B cell (primary cell): ENCODE measurements around the gene PRKCA. TPM values are rescaled to one million over a fixed set of nuclear protein-coding genes. Genes with fewer than 3 reads are reported as not detected.

Experiments used
- ATAC-seq: fragments of 200-7000 bp; cut with Tn5 transposase; one replicate; pipeline ENCODE4 v1.10.0; 2021; ENCODE audit warnings: low read depth, mild to moderate bottlenecking, moderate number of reproducible peaks, moderate library complexity
- CTCF ChIA-PET: fragments of 350-600 bp; sonication (Branson Sonifier 250); formaldehyde crosslinking; loops from one replicate; lab custom pipeline; 2021; ENCODE audit warnings: antibody characterized with exemption, inconsistent platforms; lab: Charles Lee
- POLR2A ChIA-PET: fragments of 350-600 bp; sonication (Branson Sonifier 250); formaldehyde crosslinking; loops from one replicate; lab custom pipeline; 2021; ENCODE audit warnings: antibody characterized with exemption; lab: Charles Lee
- DNase-seq: peaks from one replicate; pipeline ENCODE4 v3.0.0; 2013
- H2AFZ ChIP-seq: 2 replicates; pipeline ENCODE4 v1.6.1; 2012; ENCODE audit warnings: mild to moderate bottlenecking, low read depth, low read length; ENCODE audit not compliant: insufficient read depth, poor library complexity, severe bottlenecking
- H3K27ac ChIP-seq, 2 donors: 1 replicate in 1 of 2; 2 replicates in 1 of 2; pipeline ENCODE4 v1.5.1; 2012 to 2013; ENCODE audit warnings: low read length in 2 of 2, mild to moderate bottlenecking in 2 of 2, moderate library complexity in 1 of 2
- H3K27me3 ChIP-seq, 4 experiments: fragments of 200-600 bp in 1 of 4; sonication (generic) in 1 of 4; replicated peaks in 1 of 4; 1 replicate in 2 of 4; 2 replicates in 2 of 4; pipeline versions ENCODE4 v1.6.1 to v1.7.0; 2013 to 2016; ENCODE audit warnings: low read length in 3 of 4, mild to moderate bottlenecking in 2 of 4, mixed read lengths in 1 of 4, moderate library complexity in 1 of 4; ENCODE audit not compliant: insufficient read depth in 4 of 4, control insufficient read depth in 3 of 4; ENCODE audit errors: control extremely low read depth in 1 of 4
- H3K36me3 ChIP-seq, 2 experiments: replicated peaks in 1 of 2; 1 replicate in 1 of 2; 2 replicates in 1 of 2; pipeline versions ENCODE4 v1.6.1 to v1.7.1; 2013; ENCODE audit warnings: low read length in 1 of 2; ENCODE audit not compliant: insufficient read depth in 2 of 2, control insufficient read depth in 1 of 2; ENCODE audit errors: control extremely low read depth in 1 of 2, extremely low read depth in 1 of 2
- H3K4me1 ChIP-seq, 2 donors: fragments of 200-600 bp in 1 of 2; sonication (generic) in 1 of 2; 1 replicate in 1 of 2; 2 replicates in 1 of 2; pipeline versions ENCODE4 v1.5.1 to v1.6.1; 2013 to 2017; ENCODE audit warnings: low read length in 2 of 2; ENCODE audit not compliant: control insufficient read depth in 2 of 2, insufficient read depth in 2 of 2
- H3K4me2 ChIP-seq: replicated peaks from 2 replicates; pipeline ENCODE3; 2012; ENCODE audit warnings: mild to moderate bottlenecking, low read depth, low read length; ENCODE audit not compliant: poor library complexity, severe bottlenecking
- H3K4me3 ChIP-seq, 5 experiments: fragments of 200-600 bp in 1 of 5; sonication (generic) in 1 of 5; 1 replicate in 3 of 5; 2 replicates in 2 of 5; pipeline versions ENCODE4 v1.5.1 to v1.7.0; 2011 to 2016; ENCODE audit warnings: low read length in 4 of 5, mild to moderate bottlenecking in 4 of 5, low read depth in 2 of 5, control low read depth in 1 of 5, moderate library complexity in 1 of 5; ENCODE audit not compliant: insufficient read depth in 1 of 5; ENCODE audit errors: control extremely low read depth in 1 of 5, extremely low read depth in 1 of 5
- H3K79me2 ChIP-seq: fragments of 200-600 bp; sonication (generic); one replicate; pipeline ENCODE4 v1.6.0; 2016; ENCODE audit warnings: low read length; ENCODE audit not compliant: control insufficient read depth, insufficient read depth
- H3K9ac ChIP-seq: fragments of 200-600 bp; sonication (generic); 2 replicates; pipeline ENCODE4 v1.6.1; 2017; ENCODE audit warnings: mild to moderate bottlenecking, low read length, moderate library complexity
- H3K9me3 ChIP-seq, 3 donors: one replicate each; pipeline versions ENCODE4 v1.6.1 to v1.7.1; 2013; ENCODE audit warnings: low read length in 2 of 3; ENCODE audit not compliant: control insufficient read depth in 2 of 3, insufficient read depth in 1 of 3; ENCODE audit errors: control extremely low read depth in 1 of 3
- H4K20me1 ChIP-seq: 2 replicates; pipeline ENCODE4 v1.6.0; 2012; ENCODE audit warnings: mild to moderate bottlenecking, low read length; ENCODE audit not compliant: insufficient read depth, control insufficient read depth, poor library complexity, severe bottlenecking
- H3K27ac Mint-ChIP-seq: one replicate; pipeline ENCODE4 v1.8.0; 2021; ENCODE audit warnings: mixed read lengths
- H3K27me3 Mint-ChIP-seq: one replicate; pipeline ENCODE4 v1.8.0; 2021; ENCODE audit warnings: mixed read lengths
- H3K4me1 Mint-ChIP-seq: one replicate; pipeline ENCODE4 v1.8.0; 2021; ENCODE audit warnings: mixed read lengths
- H3K4me3 Mint-ChIP-seq: one replicate; pipeline ENCODE4 v1.8.0; 2021; ENCODE audit warnings: mixed read lengths
- H3K9me3 Mint-ChIP-seq: one replicate; pipeline ENCODE4 v1.8.0; 2022; ENCODE audit warnings: mixed read lengths; ENCODE audit not compliant: insufficient read depth
- CTCF ChIP-seq: fragments of 200-600 bp; IDR thresholded peaks from one replicate; pipeline ENCODE4 v1.8.0; 2022; ENCODE audit warnings: antibody characterized with exemption, mild to moderate bottlenecking
- EZH2 ChIP-seq: IDR thresholded peaks from 2 replicates; pipeline ENCODE4 v1.6.1; 2012; ENCODE audit warnings: borderline replicate concordance, low read depth, mild to moderate bottlenecking, moderate library complexity, low read length; ENCODE audit not compliant: insufficient read depth, poor library complexity, severe bottlenecking
- WGBS: methylation state at CpG from one replicate; pipeline ENCODE4 v1.1.5; 2013; ENCODE audit warnings: missing lambda C conversion rate; ENCODE audit not compliant: insufficient coverage; 5-methylcytosine and 5-hydroxymethylcytosine counted together
- intact Hi-C: fragments of 100-400 bp; cut with micrococcal nuclease; formaldehyde crosslinking; loops from one replicate; pipeline ENCODE4 v1.10.0; 2022
- polyA plus RNA-seq: library from polyadenylated mRNA; depleted of rRNA; stranded (reverse); fragments of >200 nt; gene quantifications from 2 replicates; pipeline ENCODE4 v1.2.3, GENCODE V29; 2012
- total RNA-seq, 2 donors: library from RNA; stranded (reverse); fragments of 120-200 nt in 1 of 2; gene quantifications; 1 replicate in 1 of 2; 2 replicates in 1 of 2; pipeline versions ENCODE4 v1.2.3 to v1.2.4, GENCODE V29; 2013 to 2022

Gene PRKCA
- total and polyA plus RNA-seq, 2 donors (not counting 1 experiment from before 2014, with no cell fraction given), result 0.33 to 7.7 TPM

- Mint-ChIP-seq H3K27ac (no peak overlapping the region), H3K9me3 (peaks cover 3% of the 10 kb centered on the region), H3K4me1 (no peaks in the 10 kb centered on the region), H3K4me3 (no peak overlapping the region), H3K27me3 (no peaks in the 10 kb centered on the region)
- CTCF ChIA-PET, result no interaction called here
- H2AFZ ChIP-seq, result no peak overlapping the region
- H3K4me2 ChIP-seq, result no peak overlapping the region
- H3K4me1 ChIP-seq, result no peaks in the 10 kb centered on the region
- no peak overlapping the region for H3K4me3 ChIP-seq
- no peaks in the 10 kb centered on the region for H4K20me1 ChIP-seq
- peaks cover 0 to 16% (median 0%) of the 10 kb centered on the region in 3 donors for H3K9me3 ChIP-seq
- intact Hi-C loops, result no loop called here
- WGBS, result 70% methylated on average over 2 of the region's 3 CpGs
- no peaks in the 10 kb centered on the region for H3K79me2 ChIP-seq
- POLR2A ChIA-PET, result no interaction called here
- no peak for ATAC-seq
- no peak overlapping the region for H3K9ac ChIP-seq
- no peaks in the 10 kb centered on the region for H3K36me3 ChIP-seq
- TF ChIP-seq CTCF (no peak), EZH2 (no peak)
- H3K27me3 ChIP-seq, result peaks cover 0 to 3% (median 0%) of the 10 kb centered on the region in 4 experiments
- DNase-seq, result no peak
- no peak overlapping the region for H3K27ac ChIP-seq
Observed at GRCh38 chr17:66847704-66848103, 545.3 kb downstream of the PRKCA start.

GRCh38 chr17:66848496-66848895 lies 546.1 kb downstream of the PRKCA start:
- H3K4me1 Mint-ChIP-seq, result no peaks in the 10 kb centered on the region
- TF ChIP-seq CTCF (no peak), EZH2 (no peak)
- Histone ChIP-seq H3K4me1 (no peaks in the 10 kb centered on the region), H4K20me1 (no peaks in the 10 kb centered on the region), H3K4me3 (no peak overlapping the region), H3K36me3 (no peaks in the 10 kb centered on the region), H3K9ac (no peak overlapping the region), H3K4me2 (no peak overlapping the region), H2AFZ (no peak overlapping the region), H3K27me3 (peaks cover 0 to 3% (median 0%) of the 10 kb centered on the region in 4 experiments), H3K79me2 (no peaks in the 10 kb centered on the region), H3K9me3 (peaks cover 0 to 16% (median 0%) of the 10 kb centered on the region in 3 donors), H3K27ac (no peak overlapping the region)
- intact Hi-C loops, result no loop called here
- H3K4me3 Mint-ChIP-seq, result no peak overlapping the region
- ChIA-PET POLR2A (no interaction called here), CTCF (no interaction called here)
- DNase-seq (no peak), ATAC-seq (no peak)
- no peaks in the 10 kb centered on the region for H3K27me3 Mint-ChIP-seq
- peaks cover 3% of the 10 kb centered on the region for H3K9me3 Mint-ChIP-seq
- no peak overlapping the region for H3K27ac Mint-ChIP-seq
- 88% methylated on average over 3 of the region's 6 CpGs for WGBS
